DMS53 treated with DMSO at 0.1 percent for 48 hours (cell line): ENCODE measurements around the gene EML6.

ENCODE experiments used
- DNase-seq: peaks from one replicate; lab custom pipeline; 2025; ENCODE audit not compliant: unreplicated experiment; lab: John Stamatoyannopoulos, UW

EML6 gene

DNA sequence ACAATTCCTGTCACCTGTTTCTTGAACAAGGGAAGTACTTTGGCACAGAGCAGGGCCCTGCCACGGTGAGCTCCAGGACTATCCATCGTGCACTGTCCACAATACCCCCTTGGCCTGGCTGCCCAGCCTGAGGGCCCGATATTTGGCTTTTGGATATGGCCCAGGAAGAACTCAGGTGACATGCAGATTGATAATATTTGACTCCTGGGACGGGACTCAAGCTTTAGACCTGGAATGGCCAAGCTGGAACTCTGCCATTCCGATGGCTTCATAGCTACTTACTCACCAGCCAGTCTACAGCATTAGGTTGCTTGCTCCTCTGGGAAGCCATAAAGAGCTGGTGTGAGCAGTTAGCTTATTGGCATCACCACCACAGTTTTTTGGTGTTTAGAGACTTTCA lies 26.6 kb downstream of the EML6 start:
- DNase-seq = no peak

DNA sequence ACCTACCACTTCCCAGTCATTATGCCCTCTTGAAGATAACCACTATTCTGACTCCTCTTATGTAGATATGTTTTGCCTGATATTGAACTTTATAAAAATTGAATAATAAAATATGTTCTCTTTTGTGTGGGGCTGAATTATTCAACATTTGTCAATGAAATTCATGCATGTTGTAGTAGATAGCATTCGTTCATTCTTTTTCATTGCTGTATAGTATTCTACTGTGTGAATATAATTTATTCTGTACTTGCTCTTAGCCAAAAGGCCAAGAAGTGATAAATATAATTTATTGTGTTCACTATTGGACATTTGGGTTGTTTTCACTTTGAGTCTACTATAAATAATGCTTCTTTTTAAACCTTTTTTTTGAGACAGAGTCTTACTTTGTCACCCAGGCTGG lies 29.0 kb downstream of the EML6 start:
- DNase-seq = no peak

DNA sequence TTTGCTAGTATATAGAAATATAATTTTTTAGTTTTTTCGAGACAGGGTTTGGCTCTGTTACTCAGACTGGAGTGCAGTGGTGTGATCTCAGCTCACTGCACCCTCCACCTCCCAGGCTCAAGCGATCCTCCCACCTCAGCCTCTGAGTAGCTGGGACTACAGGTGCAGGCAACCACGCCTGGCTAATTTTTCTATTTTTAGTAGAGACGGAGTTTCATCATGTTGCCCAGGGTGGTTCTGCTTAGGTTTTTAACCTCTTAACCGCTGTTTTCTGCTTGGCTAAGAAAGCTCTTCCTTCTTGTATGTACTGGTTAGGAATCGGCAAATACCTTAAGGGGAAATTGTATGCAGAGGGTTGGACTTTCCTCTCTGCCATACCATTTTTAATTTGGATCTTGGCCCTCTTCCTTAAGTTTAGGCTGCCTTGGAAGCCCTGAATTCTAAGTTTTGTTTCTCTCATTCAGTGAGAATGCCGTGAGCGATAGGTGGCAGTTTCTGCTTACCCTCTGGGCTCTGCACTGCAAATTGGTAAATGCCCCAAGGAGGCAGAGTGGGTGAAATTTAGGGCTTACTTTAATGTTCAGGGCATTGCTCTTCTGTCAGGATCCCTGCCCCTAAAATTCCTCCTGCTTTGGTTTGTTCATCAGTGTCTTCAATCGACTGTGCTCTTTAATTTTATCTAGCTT lies 32.3 kb downstream of the EML6 start:
- no peak for DNase-seq

DNA sequence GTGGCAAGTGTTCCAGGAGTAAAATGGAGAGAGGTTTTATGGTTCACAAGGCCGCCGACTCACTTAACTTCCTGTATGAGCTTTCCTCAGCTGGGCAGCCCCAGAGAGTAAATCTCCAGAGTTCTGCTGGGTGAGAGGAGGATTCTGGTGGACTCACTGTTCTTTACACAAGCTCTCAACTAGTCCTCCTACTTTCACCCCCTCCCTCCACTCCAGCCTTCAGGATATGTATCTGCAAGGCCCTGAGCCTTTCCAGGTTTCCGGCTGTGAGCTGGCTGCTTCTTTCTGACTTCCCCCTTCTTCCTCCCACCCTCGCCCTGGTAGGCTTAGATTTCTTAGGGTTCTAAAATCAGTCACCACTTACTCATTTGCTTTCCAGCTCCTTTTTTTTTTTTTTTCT lies 34.0 kb downstream of the EML6 start:
- no peak for DNase-seq

DNA sequence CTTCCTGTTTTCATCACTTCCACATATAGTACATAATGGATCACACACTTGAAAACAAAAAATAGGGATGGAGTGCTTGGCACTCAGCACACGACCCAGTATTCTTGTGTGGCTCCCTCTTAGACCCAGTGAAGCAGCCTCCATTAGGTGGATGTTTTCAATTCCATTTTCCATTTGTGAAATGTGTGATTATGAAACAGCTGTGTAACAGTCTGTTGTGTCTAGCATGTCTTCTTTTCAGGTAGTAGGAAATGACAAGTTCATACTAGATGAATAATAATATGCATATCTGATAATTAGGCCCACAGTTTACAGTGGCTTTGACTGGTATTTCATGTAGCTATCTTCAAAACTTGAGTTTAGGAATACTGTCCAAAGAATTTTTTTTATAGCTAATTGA lies 35.5 kb downstream of the EML6 start:
- DNase-seq = no peak

DNA sequence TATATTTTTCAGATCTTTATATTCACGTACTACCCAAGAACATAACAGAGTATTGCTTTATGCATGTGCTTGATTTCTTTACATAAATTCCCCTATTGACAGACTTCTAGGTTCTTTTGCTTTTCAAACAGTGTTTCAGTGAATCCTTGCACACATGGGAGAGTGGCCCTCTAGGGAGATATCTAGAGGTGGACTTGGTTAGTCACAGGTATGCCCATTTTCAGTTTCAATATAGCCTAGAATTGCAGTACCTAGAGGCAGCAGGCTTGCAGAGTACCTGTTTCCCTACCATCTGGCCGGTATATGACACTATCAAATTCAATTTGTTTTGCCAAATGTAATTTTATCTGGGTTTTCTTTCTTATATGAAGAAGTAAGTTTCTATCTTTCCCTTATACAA lies 36.8 kb downstream of the EML6 start:
- DNase-seq = no peak

DNA sequence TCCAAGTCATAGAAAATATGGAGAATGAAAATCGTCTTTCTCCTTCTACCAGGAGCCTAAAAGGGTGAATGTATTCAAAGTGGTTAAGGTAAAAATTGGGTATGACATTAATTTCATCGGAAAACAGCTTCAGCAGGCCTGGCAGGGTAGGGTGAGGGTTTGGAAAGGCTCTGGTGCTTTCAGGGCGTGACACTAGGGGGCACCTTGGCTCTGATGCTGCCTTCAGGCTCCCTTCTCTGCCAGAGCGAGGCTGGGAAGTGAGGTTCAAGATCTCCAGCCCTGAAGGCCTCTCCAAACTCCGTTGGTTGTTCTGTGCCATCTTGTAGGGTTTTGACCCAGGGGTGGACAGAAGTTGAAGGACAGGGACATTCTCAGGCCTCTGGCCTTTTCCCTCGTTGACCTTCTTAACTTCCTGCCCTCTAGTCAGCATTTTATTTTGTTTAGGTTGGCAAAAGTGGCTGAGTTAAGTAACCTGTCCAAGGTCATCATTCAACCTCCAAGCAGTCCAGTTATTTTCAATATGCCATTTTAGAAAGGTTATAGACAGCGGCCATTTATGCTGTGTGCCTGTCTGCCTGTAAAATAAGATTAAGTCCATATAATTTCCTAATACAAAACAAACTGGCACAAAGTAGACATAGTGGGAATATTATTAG lies 40.3 kb downstream of the EML6 start:
- peak; percentile 13 for DNase-seq

DNA sequence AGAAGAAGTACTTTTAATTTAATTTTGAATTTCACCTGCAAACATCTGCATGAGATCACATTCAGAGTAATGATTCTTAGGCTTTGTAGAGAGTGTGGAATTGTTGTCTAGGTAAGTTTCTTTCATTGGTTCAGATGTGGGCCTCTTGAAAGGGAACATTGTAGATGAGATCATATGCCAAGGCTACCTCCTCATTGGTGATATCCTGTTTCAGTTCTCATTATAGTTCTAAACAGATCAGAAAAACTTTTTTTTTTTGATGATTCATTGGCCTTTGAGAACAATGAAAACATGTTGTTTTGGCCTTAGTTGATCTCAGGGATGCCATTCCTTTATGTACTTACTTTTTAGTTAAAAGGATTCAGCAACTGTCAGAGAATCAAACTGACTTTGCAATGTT lies 44.5 kb downstream of the EML6 start:
- DNase-seq = peak; percentile 19

DNA sequence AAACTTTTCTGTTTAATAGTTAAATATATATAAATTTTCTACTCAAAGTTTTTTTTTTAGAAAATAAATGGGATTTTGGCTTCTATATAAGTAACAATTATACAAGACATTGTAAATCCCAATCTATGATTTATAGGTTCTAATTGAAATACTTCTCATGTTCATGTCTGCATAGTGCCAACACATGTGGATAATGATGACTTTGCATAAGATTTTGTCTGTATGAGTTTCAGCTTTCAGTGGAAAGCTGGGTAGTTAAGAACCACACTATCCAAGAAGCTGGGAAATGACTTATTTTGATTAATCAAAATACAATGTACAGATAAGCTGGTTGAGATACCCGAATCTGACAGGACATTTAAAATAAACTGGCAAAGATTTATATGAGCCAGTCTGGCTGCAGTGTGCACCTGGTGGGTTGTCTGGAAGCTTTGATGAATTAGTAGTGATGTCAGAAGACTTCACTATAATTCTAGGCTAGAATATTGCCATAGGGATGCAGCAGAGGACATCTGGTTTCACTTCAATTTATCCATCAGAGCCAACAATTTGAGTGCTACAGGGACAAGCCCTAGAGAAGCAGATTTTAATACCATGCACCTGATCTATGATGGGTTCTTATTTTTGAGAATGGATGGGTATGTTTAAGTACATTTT lies 45.4 kb downstream of the EML6 start:
- no peak for DNase-seq

DNA sequence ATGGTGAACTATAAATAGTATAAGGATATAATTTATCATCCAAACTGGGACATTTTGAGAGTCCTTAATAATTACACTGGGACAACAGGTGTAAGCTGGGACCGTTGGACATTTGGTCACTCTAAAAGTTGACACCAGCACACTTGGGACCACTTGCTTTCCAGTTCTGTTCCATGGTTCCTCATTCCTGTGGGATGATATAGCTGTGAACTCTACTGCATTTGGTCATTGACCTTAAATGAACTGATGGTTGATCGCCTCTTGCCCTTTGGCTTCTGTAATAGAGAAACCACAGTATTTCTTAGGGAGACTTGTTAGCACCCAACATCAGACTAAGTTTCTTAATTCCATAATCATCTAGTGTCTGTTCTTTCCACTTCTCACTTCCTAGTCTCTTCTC lies 46.7 kb downstream of the EML6 start:
- no peak for DNase-seq

DNA sequence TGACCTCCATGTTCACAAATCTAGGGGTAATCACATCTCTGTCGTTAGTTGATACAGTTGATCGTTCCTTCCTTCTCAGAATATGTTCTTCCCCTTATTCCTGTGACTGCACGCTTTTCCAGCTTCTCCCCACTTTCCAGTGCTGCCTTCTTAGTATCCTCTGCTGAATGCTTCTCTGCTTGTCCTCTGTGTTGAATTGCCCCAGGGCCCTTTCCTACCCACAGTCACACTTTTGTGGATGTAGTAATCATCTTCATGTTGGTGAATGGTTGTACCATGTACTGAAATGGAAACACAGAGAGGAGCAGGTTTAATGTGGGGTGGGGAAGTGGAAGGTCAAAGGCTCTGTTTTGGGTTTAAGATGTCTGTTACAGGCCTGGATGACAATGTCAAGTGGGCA lies 47.2 kb downstream of the EML6 start:
- no peak for DNase-seq

DNA sequence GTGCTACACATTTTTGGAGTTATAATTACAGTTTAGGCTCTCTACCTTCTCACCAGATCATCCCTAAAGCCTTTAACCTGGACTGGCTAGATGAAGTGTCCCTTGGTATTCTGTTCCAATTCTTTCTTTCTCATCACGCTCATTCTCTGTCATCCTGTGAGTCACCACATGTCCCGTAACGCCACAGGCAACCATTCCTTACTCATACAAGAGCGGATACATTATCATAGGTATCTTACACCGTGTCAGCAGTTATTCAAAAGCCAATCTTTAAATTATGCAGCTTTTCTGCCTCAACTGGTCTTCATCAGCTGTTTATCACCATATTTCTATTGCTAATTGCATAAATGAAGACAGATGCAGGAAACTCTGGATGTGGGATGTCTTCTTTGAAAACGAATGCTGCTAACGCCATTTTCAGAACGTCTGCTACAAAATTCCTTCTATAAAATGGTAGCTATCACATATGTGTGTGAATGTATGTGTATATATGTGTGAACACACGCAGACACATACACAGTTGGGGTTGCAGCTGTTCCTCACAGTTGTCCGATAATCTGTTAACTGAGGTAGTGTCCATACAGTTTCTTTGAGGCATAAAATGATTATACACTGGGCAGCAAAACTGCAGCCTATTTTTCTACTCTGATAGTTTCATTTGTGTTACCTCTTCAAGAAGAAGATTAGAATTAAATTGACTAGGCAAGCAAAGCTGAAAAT lies 47.9 kb downstream of the EML6 start:
- no peak for DNase-seq

DNA sequence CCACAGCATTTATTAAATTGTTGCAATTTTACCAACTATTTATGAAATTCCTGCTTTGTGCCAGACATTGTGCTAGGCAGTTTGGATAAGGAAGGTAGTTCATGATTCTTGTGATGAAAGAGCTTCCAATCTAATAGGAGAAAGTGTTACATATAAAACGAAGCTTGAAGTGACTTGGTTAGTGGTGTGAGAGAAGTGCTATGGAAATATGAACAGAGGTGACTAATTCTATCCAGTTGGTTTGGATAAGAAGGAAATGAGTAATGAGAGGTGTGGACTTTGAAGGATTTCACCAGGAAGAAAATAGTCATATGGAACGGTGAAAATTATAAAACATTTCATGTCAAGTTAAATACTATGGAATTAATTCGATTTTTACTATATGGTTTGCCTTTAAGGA lies 48.6 kb downstream of the EML6 start:
- peak; percentile 15 for DNase-seq

DNA sequence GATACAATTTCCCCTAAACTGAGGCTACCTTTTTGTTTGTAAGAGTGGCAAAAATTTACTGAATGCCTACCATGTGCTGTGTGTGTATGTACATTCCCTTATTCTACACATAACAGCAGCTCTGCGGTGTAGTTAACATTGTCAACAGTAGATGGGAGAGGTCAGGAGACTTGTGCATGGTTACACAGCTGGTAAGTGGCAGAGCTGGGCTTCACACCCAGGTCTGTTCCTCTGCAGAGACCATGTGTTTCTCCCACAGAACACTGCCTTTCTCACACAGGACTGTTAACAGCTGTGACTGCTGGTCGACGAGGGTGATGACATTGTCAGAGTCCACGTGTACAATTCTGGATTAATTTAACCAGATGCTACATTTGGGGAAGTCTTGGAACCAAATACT lies 49.1 kb downstream of the EML6 start:
- no peak for DNase-seq

DNA sequence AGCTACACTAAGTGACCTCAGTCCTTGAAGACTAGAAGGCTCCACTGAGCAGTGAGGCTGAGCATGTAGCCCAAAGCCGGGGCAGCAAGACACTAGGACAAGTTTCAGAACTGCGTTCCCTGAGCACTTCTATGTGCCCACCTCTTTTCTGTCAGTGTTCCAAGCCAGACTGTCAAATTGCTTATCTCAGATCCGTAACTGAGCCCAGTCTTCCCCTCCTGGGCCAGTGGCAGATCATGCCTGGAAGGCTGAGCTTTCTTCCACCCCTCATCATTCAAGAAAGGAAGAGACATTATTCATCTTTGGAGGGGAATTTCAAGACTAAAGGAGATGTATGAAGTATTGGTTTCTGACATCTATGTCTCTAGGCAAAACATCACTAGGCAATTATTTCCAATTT lies 49.8 kb downstream of the EML6 start:
- no peak for DNase-seq

DNA sequence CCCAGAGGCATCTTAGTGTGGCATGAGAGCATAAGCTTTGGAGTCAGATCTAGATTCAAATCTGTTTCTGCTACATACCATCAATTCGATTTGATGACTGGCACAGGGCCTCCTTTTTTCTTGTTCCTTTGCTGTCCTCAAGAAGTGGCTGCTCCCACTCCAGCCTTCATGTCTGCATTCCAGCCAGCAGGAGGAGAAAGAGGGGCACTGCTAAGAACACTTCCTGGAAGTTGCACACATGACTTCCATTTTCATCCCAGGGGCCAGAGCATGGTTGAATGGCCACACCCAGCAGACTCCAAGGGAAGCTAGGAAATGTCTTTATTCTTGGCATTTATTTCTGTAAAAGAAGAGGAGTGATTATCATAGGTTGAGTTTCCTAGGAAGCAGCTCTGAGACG lies 50.4 kb downstream of the EML6 start:
- no peak for DNase-seq

DNA sequence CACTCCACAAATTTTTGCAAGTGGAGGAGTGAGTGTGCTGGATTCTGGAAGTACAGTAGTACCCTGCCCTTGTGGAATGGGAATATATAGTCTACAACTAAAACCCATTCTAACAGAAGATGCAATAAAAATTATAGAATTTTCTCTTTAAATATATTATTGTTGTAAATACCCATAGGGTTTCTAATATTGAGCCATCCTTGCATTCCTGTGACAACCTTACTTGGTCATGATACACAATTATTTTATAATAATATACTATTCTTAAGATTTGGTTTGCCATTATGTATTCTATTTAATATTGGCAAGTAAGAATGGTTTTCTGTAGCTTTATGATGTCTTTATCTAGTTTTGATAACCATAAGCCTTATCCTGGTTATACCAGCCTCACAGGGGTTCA lies 52.2 kb downstream of the EML6 start:
- no peak for DNase-seq

DNA sequence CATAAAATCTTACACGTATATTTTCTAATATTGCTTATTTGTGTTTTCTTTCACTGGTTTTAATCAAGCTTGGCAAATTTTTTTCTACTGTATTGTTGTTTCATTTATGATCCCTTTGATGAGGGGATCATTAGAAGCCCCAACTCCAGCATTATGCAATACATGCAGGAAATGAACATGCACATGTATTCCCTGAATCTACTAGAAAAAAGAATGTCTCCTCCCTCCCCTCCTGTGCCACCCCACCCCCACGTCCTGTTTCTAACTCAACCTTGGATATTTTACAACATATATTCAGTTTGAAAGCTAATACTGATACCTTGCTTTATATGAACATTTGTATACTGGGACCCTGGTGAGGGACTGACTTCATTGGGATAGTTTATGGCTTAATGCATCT lies 53.0 kb downstream of the EML6 start:
- DNase-seq = no peak

DNA sequence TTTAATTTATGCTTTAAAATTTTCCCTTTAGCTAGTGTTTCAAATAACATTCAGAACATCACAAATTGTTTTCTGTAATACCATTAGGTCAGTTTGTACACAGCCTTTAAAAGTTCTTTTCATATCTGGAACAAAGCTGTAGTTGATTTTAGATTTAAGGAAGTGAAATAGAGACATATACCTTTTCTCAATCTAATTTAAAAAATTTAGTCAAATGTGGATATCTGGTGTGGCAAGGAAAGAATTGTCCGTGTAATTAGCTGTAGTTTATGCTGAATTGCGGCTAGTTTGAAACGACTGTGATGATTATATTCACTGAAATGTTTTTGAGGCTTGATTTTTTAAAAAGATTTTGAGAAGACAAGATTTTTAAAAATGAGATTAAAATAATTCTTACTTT lies 59.9 kb downstream of the EML6 start:
- DNase-seq = no peak

DNA sequence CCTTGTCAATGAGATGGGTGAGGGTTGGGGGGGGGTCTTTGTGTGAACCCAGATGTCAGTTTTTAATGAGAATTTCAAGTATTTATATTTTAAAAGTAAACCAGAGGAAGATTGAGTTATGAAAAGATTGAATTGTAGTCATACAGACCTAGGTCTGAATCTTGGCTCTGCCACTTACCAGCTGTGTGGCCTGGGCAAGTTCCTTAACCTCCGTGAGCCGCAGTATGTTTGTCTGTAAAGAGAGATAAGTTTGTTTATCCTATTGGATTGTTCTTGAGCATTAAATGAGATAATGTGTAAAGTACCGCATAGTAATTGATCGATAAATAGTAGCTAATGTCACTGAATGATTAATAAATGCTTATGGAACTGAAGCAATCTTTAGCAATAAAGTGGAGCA lies 63.8 kb downstream of the EML6 start:
- no peak for DNase-seq

DNA sequence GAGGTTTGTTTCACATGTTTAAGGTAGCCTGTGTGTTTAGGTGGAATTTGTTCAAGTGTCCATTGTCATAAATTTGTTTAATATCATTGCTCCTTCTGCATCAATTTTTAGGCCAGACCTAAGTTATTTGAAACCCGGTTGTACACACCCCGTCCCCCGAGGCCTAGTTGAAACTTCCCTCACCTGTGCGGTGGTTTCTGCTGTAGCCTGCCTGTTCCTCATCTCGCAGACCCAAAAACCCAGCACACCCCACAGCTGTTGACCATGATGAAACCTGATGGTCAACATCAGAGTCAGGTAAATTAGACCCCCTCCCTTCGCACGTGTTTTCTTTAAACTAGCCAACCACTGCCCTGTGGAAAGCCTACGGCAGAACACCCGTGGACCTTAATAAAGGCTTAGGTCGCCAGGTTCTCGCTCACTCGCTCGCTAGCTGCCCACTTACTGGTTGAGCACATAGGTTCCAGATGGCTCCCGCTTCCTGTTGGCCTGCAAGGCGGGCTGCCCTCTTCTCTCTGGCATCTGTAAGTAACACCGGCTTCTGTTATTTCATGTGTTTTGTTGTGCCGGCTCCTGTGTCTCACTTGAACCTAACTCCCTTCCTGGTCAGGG lies 64.4 kb downstream of the EML6 start:
- DNase-seq = no peak

DNA sequence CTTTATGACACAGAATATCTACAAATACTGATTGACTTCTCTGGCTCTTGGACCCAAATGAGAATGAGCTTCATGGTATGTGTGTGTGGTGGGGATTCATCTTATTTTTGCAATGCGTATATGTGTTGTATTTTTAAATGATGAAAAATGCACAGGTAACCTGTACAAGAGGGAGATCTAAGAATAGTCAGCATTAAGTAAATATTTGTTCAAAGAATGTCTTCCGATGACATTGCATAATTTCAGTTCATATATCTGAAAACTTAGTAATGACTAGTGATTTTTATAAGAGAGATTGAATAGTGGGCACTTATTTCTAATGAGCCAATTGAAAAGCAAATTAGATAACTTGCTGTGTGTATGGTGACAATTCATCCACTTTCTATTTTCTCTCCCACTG lies 66.4 kb downstream of the EML6 start:
- DNase-seq = peak; percentile 11
